Breast epithelium (tissue), 3 donors: Measurements from ENCODE around the gene FAM217A.

ENCODE experiments used
- POLR2AphosphoS5 ChIP-seq, 3 donors: sonication (generic); formaldehyde crosslinking; IDR thresholded peaks; one replicate each; pipeline ENCODE4 v1.6.1; 2017; ENCODE audit warnings: antibody characterized with exemption in 3 of 3
- TF ChIP-seq, protein P1 (sequence below), 3 donors: fragments of 450-650 bp; IDR thresholded peaks; one replicate each; pipeline ENCODE4 v1.5.1; 2016 to 2017; ENCODE audit warnings: antibody characterized with exemption in 3 of 3, mild to moderate bottlenecking in 3 of 3, moderate library complexity in 3 of 3

DNA sequence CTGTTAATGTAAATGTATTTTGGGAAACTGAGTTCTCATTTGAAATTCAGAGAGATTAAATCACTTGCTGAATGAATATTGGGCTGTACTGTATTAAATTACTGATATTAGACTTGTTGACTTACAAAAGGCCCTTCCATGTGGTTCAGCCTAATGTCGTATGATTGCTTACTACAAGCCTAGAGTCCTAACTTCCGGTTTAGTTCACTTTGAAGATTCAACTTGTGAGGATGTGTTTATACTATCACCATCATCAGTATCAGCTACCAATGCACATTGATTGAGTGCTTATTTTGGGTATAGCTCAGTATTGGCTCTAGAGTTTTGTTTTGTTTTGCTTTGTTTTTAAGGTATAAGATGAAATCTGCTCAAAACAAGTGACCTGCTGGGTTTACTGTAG lies 48.3 kb downstream of the FAM217A start:
- TF ChIP-seq, protein P1, sequence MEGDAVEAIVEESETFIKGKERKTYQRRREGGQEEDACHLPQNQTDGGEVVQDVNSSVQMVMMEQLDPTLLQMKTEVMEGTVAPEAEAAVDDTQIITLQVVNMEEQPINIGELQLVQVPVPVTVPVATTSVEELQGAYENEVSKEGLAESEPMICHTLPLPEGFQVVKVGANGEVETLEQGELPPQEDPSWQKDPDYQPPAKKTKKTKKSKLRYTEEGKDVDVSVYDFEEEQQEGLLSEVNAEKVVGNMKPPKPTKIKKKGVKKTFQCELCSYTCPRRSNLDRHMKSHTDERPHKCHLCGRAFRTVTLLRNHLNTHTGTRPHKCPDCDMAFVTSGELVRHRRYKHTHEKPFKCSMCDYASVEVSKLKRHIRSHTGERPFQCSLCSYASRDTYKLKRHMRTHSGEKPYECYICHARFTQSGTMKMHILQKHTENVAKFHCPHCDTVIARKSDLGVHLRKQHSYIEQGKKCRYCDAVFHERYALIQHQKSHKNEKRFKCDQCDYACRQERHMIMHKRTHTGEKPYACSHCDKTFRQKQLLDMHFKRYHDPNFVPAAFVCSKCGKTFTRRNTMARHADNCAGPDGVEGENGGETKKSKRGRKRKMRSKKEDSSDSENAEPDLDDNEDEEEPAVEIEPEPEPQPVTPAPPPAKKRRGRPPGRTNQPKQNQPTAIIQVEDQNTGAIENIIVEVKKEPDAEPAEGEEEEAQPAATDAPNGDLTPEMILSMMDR (IDR thresholded peaks at IDR 0.05) = no peak
- no peak for TF ChIP-seq POLR2AphosphoS5 (IDR thresholded peaks at IDR 0.05)
